Rectal smooth muscle tissue (tissue), 1 donor: Measurements from ENCODE around the gene CHST8.

Source experiments
- H3K27ac ChIP-seq: one replicate; pipeline ENCODE4 v1.7.0; 2013; ENCODE audit warnings: low read depth, low read length, inconsistent platforms
- H3K27me3 ChIP-seq: one replicate; pipeline ENCODE4 v1.7.0; 2013; ENCODE audit warnings: low read length; ENCODE audit not compliant: control insufficient read depth, insufficient read depth
- H3K36me3 ChIP-seq: one replicate; pipeline ENCODE4 v1.7.0; 2013; ENCODE audit warnings: low read length; ENCODE audit not compliant: control insufficient read depth, insufficient read depth
- H3K4me1 ChIP-seq: one replicate; pipeline ENCODE4 v1.7.0; 2013; ENCODE audit warnings: low read length; ENCODE audit not compliant: control insufficient read depth, insufficient read depth
- H3K4me3 ChIP-seq: one replicate; pipeline ENCODE4 v1.7.0; 2013; ENCODE audit warnings: low read length
- H3K9ac ChIP-seq: one replicate; pipeline ENCODE4 v1.7.0; 2013; ENCODE audit warnings: low read length

Gene CHST8

DNA sequence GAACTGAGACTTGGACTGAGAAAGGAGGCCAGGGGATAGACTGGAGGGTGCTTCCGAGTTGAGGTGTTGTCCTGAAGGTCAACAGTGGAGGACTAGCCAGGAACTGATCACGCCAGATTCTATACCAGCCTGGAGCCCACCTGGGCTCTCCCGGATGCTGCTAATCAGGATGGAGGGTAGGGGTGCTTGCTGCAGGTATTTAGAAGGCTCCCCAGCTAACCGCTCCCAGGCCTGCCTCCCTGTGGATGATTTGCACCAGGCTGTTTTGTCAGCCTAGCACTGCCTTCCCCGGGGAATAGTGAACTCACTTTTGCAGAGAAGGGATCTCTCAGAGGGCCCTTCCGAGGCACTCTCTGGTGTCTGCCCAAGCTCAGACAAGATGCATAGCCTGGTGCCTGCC, 114.4 kb downstream of the CHST8 start:
- H3K9ac ChIP-seq, result no peak overlapping the region
- no peaks in the 10 kb centered on the region for H3K27me3 ChIP-seq
- no peak overlapping the region for H3K4me3 ChIP-seq
- H3K27ac ChIP-seq, result no peak overlapping the region
- no peaks in the 10 kb centered on the region for H3K36me3 ChIP-seq
- peaks cover 2% of the 10 kb centered on the region for H3K4me1 ChIP-seq

DNA sequence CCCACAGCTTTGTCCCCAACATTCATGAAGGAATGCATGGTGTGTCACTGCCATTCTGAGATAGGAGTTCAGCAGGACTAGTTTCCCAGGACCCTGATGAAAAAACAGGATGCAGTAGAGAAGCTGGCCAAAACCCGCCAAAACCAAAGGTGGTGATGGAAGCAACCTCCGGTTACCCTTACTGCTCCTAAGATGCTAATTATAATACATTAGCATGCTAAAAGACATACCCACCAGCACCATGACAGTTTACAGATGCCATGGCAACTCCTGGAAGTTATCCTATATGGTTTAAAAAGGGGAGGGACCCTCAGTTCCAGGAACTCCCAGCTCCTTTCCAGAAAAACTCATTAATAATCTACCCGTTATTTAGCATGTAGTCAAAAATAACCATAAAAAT, 115.0 kb downstream of the CHST8 start:
- no peak overlapping the region for H3K4me3 ChIP-seq
- peaks cover 2% of the 10 kb centered on the region for H3K4me1 ChIP-seq
- H3K36me3 ChIP-seq, result no peaks in the 10 kb centered on the region
- H3K9ac ChIP-seq, result no peak overlapping the region
- no peak overlapping the region for H3K27ac ChIP-seq
- H3K27me3 ChIP-seq, result no peaks in the 10 kb centered on the region

DNA sequence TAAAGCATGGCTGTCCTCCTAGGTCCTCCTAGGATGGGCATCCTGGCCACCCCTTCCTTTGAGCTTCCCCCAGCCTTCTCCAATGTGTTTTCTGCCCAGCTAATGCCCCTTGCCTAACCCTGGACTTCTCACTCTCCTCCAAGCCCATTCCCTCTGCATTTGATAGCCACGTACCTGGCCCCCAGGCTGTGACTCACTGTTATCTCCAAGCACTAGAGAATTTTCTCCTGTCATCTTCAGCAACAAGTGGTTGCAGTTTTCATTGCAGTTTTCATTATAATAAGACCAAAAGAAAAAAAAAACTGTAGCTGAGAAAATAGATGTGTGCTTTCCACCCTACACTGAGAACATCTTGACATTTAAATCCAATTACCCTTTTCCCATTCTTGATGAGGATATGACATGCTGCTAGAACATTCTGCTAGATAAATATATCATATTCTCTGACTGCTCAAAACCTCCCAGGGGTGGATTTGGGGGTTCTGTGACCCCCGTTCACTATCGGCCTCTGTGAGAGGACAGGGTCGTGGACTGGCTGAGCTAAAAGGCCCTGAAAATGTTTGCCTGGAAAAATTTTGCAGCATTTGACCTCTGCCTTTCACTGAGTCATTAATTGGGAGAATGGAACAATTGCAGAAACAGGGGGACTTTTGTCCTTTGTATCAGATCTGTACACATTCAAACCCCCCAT, 116.1 kb downstream of the CHST8 start:
- Histone ChIP-seq H3K27me3 (no peaks in the 10 kb centered on the region), H3K4me1 (peaks cover 2% of the 10 kb centered on the region), H3K36me3 (no peaks in the 10 kb centered on the region), H3K4me3 (no peak overlapping the region), H3K27ac (no peak overlapping the region), H3K9ac (no peak overlapping the region)

DNA sequence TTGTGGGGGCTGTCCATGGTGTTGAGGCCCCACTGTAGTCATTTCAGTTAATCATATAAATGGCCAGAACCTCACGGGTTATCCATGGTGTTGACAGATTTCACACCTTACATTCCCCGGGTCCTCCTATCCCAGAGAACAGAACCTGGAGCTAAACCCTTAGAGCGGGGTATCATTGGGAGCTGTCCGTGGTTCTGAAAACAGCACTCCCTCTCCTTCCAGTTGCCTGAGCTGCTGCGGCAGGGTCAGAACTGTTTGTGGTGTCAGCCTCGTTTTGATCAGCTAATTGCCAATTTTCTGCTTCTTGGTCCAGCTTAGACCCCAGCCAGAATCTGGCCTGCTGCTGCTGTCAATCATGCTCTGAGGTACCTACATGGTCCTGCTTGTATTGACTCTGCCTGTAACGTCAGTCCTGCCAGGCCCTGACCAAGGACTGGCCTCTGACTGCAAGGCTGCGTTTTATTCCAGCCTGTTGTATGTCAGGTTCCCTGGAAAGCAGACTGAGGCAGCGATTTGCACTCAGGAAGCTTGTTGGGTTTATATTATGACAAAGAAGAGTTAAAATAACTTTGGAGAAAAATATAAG, 119.2 kb downstream of the CHST8 start:
- Histone ChIP-seq H3K27me3 (no peaks in the 10 kb centered on the region), H3K27ac (no peak overlapping the region), H3K9ac (no peak overlapping the region), H3K36me3 (no peaks in the 10 kb centered on the region), H3K4me1 (no peaks in the 10 kb centered on the region), H3K4me3 (no peak overlapping the region)

DNA sequence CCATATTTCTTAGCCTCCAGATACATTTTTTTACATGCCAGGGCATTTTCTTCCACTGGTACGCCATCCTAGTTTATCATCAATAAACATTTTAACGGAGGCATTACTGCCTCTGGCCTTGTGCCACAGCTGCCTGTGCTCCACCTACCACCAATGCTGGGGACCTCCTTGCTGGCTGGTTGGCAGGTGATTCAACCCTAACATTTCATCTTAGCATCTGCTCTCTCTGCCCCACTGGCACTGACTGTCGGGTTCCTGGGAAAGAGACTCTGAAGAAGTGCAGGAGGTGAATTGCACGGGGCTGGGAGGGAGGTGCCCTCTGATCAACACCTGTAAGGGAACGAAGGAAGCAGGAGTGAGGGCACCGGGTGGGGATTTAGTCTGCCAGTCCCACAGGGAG, 123.5 kb downstream of the CHST8 start:
- Histone ChIP-seq H3K9ac (no peak overlapping the region), H3K36me3 (no peaks in the 10 kb centered on the region), H3K4me3 (no peak overlapping the region), H3K27me3 (no peaks in the 10 kb centered on the region), H3K27ac (no peak overlapping the region), H3K4me1 (no peaks in the 10 kb centered on the region)

DNA sequence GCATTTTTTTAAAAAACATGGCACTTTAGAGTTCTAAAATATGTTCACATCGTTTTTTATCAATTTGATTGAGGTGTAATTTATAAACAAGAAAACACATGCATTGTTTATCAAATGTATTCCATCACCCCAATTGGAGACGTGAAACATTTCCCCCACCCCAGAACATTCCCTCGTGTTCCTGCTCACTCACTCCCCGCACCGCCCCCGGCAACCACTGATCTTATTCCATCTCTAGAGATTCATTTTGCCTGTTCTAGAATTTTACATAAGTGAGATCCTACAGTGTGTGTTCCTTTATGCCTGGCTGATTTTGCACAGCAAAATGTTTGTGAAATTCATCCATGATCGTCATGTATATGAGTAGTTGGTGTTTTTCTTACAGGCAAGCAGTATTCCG, 124.4 kb downstream of the CHST8 start:
- Histone ChIP-seq H3K27me3 (no peaks in the 10 kb centered on the region), H3K27ac (no peak overlapping the region), H3K9ac (no peak overlapping the region), H3K4me3 (no peak overlapping the region), H3K4me1 (no peaks in the 10 kb centered on the region), H3K36me3 (no peaks in the 10 kb centered on the region)

DNA sequence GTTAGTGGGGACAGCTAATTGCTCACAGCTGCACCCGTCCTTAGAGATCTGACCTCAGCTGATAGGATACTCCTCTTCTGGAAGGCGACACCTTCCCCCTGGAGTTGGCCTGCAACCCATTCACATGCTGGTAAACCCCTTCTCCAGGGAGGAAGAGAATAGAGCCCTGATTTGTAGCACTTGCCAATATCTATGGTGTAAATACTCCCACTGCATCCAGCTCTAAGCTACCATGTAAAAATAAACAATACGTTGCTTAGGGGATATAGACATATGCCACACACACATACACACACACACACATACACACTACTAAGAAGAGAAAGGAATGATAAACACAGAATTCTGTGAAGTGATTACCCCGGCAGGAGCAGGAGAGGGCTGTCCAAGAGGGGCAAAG, 125.5 kb downstream of the CHST8 start:
- H3K4me1 ChIP-seq, result no peaks in the 10 kb centered on the region
- no peaks in the 10 kb centered on the region for H3K27me3 ChIP-seq
- no peak overlapping the region for H3K4me3 ChIP-seq
- H3K36me3 ChIP-seq, result no peaks in the 10 kb centered on the region
- H3K9ac ChIP-seq, result no peak overlapping the region
- H3K27ac ChIP-seq, result no peak overlapping the region

DNA sequence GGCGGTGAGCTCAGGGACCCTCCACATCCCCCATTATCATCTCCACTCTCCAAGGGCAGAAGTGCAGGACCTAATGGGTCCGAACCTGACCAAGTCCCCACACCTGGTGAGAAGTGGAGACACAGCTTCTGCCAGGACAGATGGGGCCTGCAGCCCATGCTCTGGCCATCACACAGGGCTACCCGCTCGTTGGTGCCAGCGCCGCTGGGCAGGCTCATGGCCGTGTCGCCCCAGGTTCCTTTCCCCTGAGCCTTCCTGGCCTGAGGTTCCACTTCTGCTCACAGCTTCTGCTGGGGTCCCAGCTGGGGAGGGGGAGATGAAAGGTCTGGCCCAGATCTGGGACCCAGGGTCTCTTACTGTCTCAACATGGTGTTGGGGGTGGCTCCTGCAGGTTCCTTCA, 126.5 kb downstream of the CHST8 start:
- Histone ChIP-seq H3K27ac (no peak overlapping the region), H3K27me3 (no peaks in the 10 kb centered on the region), H3K4me3 (no peak overlapping the region), H3K4me1 (no peaks in the 10 kb centered on the region), H3K36me3 (no peaks in the 10 kb centered on the region), H3K9ac (no peak overlapping the region)

DNA sequence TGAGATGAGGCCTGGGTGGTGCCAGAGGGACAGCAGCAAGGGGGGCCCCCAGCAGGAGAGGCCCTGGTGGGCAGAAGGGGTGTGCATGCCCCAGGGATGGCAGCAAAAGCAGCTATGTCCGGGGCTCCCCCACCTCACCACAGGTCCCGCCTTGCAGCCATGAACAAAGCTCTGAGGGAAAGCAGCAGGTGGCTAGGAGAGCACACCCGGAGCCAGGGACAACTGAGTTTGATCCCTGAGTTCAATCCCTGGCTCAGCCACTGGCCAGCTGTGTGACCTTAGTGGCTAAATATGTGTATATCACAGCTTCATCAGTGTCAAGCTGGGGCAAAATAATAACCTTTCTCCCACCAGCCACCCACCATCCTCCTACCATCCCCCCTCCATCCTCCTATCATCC, 127.3 kb downstream of the CHST8 start:
- no peak overlapping the region for H3K27ac ChIP-seq
- H3K27me3 ChIP-seq, result no peaks in the 10 kb centered on the region
- no peaks in the 10 kb centered on the region for H3K36me3 ChIP-seq
- H3K9ac ChIP-seq, result no peak overlapping the region
- no peaks in the 10 kb centered on the region for H3K4me1 ChIP-seq
- H3K4me3 ChIP-seq, result no peak overlapping the region

DNA sequence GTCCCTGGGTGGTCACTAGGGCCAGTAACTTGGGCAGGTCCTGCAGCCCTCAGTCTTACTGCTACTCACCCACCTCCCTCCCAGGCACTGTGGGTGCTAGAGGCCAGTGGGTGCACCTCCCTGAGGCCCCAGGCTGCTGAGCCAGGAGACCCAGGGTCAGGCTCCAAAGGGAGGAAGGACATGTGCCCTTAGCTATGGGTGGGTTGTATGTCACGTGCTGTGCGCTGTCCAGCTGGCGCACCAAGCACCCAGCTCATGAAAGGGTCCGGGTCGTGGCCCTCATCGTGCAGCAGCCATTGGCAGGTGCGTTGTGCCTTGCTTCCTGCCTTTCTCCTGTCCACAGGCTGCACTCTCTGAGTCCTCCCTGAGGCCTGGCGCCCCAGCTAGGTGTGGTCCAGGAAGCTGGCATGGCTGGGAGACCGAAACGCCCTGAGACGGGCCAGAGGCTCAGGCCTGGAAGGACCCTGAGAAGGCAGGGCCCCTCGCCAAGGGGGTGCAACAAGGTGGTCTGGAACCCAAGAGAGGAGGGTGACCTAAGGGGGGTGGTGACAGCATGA, 127.9 kb downstream of the CHST8 start:
- H3K36me3 ChIP-seq, result no peaks in the 10 kb centered on the region
- H3K9ac ChIP-seq, result no peak overlapping the region
- H3K4me1 ChIP-seq, result no peaks in the 10 kb centered on the region
- H3K27ac ChIP-seq, result no peak overlapping the region
- H3K4me3 ChIP-seq, result no peak overlapping the region
- H3K27me3 ChIP-seq, result no peaks in the 10 kb centered on the region

DNA sequence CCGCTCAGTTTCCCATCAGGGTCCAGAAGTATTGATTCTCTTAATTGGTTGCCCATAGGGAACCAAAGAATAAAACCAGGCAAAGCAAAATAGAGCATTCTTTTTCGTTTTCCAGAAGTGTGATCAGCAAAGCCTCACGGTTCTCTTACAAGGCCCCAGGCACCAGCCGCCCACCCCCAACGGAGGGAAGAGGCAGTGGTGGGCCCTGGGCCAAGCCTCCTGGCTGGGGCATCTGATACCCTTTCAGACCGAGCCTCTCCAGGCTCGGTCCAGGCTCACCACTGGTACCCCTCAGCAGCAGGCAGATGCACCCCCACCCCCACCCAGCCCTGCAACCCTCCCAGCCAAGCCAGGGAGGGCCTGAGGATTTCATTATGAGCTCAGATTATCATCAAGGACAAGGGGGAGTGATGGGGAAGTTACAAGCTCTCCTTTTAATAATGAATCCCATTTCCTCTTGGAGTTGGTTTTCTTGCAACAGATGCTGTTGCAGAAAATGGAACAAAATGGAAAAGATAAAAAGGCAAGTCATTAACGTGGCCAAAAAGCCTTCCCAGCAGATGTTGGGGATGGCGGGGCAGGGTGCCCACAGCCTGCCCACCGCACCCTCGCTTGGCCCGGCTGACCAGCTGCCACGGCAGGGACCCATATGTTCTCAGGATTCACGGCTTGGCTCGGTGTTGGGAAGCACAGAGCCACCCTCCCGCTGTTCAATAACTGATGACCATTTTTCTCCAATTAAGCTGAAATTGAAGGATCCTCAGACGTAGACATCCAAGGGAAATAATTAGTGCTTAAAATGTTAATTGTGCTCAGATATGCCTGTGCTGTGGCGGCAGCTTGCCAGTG, 129.1 kb downstream of the CHST8 start:
- Histone ChIP-seq H3K27ac (no peak overlapping the region), H3K36me3 (no peaks in the 10 kb centered on the region), H3K4me1 (no peaks in the 10 kb centered on the region), H3K4me3 (no peak overlapping the region), H3K9ac (no peak overlapping the region), H3K27me3 (no peaks in the 10 kb centered on the region)

DNA sequence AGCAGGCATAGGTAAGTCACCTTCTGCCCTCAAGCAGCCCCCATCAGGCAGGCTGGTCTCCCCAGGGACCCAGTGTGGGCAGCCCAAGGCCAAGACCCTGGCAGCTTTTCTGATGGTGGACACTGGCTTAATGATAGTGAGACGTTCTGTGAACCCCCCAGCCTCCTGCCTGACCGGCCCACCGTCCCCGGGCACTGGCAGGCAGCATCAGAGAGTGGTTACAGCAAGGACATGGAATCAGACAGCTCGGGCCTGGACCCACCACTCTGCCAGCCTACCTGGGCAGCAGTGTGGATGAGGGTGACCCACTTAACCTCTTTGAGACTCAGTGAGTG, 129.7 kb downstream of the CHST8 start:
- Histone ChIP-seq H3K4me1 (no peaks in the 10 kb centered on the region), H3K27ac (no peak overlapping the region), H3K27me3 (no peaks in the 10 kb centered on the region), H3K4me3 (no peak overlapping the region), H3K36me3 (no peaks in the 10 kb centered on the region), H3K9ac (no peak overlapping the region)
